ENCODE measurements around the gene CENPN. TPM values are rescaled to one million over a fixed set of nuclear protein-coding genes. Genes with fewer than 3 reads are reported as not detected.

The CENPN gene
- total RNA-seq, 1 donor from 2014 or later: 7.6 TPM

DNA sequence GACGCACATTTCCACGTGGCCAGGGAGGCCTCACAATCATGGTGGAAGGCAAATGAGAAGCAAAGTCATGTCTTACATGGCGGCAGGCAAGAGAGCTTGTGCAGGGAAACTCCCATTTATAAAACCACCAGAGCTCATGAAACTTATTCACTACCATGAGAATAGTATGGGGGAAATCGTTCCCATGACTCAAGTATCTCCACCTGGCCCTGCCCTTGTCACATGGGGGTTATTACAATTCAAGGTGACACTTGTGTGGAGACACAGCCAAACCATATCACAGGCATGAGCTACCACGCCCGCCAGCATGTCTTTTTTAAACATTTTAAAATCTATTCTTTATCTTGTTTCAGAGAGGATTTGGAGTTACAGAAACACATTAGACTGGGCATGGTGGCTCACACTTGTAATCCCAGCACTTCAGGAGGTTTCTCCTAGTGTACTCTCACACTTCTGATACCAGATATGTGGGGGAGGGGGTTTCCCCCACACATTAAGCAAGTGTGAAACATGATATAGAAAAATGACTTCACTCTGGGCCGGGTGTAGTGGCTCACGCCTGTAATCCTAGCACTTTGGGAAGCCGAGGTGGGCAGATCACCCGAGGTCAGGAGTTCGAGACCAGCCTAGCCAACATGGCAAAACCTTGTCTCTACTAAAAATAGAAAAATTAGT lies 23.1 kb downstream of the CENPN start:
- DNase-seq (ENCODE audit: low spot score): no peak
- no peak for ATAC-seq

DNA sequence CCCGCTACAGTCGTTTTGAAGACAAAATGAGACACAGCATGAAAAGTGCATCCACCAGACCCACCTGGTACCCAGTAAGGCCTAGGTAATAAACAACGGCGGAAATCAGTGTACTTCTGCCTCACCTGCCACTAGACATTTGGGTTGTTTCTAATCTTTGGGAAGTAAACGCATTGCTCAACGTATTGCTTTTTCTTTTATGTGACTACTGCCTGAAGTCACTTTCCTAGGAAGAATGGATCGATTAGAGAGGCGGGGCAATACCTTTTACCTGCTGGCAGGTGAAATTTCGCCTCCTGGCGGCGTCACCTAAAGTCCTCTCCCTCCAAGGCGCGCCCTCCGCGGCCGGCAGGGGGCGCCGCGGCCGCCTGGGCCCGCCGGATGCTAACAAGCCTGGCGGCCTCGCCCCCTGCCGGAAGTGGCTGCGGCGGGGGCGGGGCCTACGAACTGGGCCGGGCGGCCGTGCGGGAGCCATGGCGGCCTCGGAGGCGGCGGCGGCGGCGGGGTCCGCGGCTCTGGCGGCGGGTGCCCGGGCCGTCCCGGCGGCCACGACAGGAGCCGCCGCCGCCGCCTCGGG lies 28.5 kb downstream of the CENPN start, which contains the start of gene ATMIN:
TSS of gene ATMIN (plus strand) at position 445 of the 577 bp plus-strand sequence. CDS start at position 474, 29 bp downstream.
- ATAC-seq: peak; percentile 99
- peak; percentile 91 for DNase-seq (ENCODE audit: low spot score)

DNA sequence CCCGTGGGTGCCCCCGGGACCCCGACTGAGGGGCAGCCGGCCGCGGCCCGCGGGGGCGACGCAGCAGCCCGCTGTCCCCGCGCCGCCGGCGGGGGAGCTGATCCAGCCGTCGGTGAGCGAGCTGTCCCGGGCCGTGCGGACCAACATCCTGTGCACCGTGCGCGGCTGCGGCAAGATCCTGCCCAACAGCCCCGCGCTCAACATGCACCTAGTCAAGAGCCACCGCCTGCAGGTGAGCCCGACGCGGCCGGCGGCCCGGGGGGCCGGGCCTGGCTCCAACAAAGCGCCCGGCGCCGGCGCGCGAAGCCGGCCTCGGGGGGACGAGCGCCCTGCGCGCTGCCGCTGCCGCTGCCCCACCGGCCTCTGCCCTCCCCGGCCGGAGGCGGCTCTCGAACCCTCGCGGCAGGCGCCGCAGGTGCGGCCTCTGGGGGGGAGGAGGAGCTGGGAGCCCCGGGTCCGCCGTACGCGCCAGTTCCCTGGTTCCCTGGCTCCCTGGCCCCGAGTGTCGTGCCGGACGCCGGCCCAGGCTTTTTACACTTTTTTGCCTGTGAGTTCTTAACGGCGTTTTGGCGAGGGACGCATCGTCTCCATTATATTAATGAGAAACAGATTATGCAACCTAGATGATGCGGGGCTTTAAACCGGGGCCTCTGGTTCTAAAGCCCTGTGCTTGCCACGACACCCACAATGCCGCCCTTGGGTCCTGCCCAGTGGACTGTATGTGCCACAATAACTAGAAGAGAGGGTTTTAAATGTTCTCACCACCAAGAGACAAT lies 29.1 kb downstream of the CENPN start:
- DNase-seq (ENCODE audit: low spot score) (peak; percentile 59), ATAC-seq (peak; percentile 59)

DNA sequence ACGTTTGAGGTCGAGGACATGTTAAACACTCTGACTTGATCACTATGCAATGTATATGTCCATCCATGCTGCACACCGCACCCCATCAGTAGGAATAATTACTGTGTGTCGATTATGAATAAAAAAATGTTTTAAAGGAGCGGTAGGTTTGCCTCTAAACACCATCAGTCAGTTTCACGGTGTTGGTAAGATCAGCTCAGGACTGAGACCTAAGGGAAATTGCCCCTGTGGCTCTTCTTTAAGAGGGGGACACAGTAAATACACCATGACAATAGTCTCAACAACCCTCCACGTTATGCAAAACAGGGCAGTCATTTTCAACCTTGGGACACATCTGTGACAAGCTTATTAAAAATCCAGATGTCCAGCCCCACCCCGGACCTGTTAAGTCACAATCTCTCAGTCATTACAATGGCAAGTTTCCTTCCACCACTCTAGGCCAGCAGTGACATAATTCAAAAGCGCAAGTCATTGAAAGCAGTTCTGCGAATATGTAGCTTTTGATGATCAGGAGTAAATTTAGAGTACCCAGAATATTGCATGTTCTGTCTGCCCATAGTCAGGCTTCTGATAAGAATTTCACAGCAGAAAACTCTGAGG lies 29.8 kb downstream of the CENPN start:
- no peak for ATAC-seq
- DNase-seq (ENCODE audit: low spot score): no peak

DNA sequence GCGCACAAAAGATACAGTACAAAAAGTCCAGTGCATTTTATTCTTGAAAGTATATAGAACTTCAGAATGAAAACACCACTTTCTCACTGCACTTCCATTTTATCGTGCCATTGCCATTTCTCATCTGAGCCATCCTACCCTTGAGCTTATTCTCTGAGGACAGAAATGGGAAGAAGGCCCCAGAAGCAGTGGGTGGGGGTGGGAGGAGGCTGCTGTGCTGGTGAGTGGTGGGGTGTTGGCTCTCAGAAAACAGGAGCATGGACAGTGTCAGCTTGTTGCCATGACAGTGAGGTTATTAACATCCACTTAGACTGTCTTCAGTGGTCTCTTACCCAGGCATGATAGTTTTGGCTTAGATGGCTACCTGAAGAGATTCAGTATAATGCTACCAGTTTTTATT lies 33.1 kb downstream of the CENPN start:
- DNase-seq (ENCODE audit: low spot score) (no peak), ATAC-seq (no peak)

DNA sequence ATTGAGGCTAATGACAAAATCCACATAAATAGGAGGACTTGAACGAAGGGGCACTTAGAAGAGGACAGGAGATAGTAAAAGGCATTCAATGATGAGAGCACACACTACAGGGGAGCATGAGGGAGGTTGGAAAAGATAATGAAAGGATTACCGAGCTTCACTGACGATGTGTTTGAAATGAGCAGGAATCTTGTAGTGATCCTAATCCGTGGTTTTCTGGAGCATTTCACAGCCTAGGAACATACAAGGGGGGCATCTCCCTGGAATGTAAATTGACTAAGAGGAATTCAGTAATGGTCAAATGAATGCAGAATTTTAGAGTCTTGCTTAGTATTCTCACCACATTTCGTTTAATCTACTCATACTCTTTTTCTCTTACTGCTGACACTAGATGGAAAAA lies 33.8 kb downstream of the CENPN start:
- DNase-seq (ENCODE audit: low spot score): no peak
- no peak for ATAC-seq

DNA sequence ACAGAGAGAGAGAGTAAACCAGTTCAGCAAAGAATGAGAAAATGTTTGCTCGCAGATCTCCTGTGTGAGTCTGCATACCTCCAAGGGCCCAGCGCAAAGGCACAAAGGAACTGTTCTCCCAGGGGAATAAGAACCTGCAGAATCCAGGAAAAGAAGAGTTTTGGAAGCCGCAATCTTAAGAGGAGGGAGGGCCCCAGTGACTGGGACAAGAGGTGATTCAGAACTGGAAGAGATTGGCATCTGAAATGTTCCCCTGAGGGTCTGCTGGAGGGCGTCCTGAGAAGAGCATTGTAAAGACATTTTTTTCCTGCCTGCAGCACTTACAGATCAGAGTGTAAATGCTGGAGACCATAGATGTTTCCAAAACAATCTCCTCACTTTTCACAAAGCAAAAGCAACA lies 34.7 kb downstream of the CENPN start:
- no peak for DNase-seq (ENCODE audit: low spot score)
- ATAC-seq: no peak

DNA sequence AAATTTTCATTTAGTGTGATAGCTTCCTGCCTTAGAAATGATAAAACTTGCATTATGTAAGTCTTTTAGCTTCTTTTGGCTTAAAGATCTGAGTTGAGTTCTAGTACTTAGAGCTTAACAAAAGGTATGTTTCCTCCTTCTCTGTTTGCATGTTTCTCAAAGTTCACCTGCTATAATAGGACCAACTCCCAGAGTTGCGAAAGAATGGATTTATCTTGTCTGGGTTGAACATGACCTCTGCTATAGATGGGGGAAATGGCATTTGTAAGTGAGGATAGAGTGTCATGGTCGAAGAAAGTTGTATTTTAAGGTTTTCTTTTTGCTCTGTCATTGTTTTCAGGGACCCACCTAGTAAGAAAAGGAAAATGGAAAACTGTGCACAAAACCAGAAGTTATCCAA lies 35.8 kb downstream of the CENPN start:
- DNase-seq (ENCODE audit: low spot score) (no peak), ATAC-seq (no peak)

DNA sequence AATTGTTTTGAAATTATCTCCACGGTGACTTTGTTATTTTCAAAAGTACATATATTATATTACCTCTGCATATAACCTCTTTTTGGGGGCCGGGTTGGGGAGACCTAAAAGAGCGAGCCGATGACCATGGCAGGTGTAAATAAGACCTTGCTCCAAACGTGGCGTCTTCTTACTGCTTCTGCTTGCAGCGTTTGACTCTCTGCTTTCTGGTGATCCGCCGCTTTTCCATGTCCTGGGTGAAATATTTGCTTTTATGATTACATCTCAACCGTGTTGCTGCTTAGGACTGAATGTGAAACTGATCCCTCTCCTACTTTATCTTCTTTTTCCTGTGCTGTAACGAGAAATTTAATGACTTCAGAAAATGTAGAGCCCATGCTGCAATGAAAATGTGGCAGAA lies 46.7 kb downstream of the CENPN start:
- ATAC-seq: no peak
- no peak for DNase-seq (ENCODE audit: low spot score)

DNA sequence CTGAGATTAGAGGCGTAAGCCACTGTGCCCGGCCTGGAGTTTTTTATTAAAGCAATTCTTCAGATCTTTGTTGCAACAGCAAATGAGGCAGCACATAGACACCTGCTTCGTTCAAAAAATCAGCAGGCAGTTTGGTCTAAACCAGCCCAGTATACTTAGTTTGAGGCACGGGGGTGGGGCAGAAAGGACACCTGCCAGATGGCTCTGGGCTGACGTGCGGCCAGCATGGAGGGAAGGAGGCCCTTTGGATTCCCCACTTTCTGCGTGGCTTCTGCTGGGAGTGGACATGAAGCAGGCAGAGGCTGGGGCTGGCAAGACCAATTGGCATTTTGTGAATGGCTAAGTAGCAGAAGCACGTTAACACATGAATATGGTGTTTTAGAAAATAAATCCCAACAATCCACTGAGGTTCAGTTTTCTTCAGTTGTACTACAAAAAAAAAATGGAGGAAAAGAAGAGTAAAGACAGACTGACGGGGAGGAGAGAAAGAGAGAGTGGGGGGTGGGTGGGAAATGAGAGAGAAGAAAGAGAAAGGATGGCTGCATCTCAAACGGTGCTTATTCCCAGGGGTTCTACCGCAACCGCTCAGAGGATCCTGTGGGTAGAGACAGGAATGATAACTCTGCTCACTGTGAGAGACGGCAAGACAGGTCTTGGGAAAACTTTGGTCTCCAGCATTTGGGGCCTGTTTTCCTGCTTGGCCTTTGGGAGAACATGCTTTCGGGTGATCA lies 53.7 kb downstream of the CENPN start:
- ATAC-seq: no peak
- no peak for DNase-seq (ENCODE audit: low spot score)

DNA sequence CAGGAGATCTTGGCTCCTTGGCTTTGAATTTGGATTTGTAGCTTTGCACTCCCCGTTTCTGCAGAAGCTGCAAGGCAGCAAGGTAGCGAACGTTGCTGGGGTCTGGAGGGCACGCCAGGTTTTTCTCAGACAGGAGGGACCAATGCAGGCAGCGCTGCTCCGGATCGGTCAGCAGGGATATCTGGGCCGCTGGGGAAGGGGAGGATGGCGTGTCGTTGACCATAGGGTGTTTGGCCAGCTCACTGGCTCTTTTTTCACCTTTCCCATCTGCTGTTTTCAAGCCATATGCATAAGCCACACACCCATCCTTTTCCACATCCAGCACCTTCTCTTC lies 54.3 kb downstream of the CENPN start:
- DNase-seq (ENCODE audit: low spot score): no peak

DNA sequence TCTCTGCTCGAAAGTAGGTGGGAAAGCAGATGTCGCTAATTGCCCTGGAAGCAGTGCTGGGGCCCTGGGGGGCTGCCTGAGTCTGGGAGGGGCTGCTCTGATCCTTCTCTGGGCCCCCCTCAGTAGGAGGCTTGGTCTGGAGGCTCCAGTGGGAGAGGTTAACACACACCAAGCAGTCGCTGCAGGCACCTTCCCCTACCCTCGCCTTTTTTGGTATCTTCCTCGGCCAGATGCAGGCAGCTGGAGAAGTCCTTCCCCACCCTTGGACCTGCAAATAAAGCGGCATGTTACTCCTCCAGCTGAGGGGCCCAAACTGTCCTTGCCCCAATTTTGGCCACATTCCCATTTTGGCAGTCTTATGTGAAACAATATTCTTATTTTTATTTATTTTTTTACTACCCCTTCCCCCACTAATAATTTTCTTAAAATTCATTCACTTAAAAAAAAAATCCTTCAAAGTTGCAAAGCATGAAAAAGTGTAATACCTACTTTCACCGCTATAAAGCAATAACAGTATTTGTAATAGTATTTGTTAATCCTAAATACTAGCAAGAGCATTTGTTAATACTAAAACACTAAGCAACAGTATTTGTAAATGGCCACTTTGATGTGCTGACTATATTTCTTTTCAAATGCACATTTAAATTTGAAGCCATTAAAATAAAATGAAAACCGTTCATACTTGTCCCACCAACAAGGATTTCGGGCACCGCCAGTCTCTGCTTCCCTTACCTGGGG lies 55.0 kb downstream of the CENPN start:
- ATAC-seq: no peak
- no peak for DNase-seq (ENCODE audit: low spot score)

More for the DNA sequence above, 54.3 kb downstream of the CENPN start:
- no peak for ATAC-seq

DNA sequence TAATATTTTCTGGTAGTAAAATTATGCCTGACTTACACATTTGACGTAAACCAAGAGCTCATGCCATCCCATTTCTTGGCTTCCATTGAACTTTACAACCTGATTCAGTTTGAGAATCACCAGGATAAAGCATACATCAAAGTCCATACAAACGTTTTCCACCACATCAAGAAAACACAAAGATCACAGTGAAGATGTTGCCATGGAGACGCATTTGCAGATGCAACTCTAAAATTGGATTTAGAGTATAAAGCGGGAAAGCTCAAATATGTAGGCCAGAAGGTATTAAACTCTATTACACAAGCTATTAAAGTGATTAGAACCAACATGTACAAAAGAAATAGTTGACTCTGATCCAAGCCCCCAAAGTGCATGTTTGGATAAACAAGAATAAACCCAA lies 59.7 kb downstream of the CENPN start:
- no peak for ATAC-seq
- no peak for DNase-seq (ENCODE audit: low spot score)

DNA sequence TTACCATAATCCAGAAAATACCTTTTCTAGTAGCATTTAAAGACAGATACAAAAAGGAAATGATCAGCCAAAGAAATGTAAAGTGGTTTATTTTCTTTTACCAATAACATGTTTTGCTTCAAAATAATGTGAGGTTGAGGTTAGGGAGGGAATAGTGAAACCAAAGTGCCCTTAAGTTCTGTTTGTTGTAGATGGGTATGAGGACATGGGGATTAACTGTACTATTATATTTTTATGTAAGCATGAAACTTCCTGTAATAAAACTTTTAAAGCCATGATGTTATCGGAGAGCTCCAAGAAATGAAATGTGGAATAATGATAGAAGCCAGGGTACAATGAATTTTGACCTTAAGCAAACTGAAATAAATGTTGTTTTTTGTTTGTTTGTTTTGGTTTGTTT lies 60.2 kb downstream of the CENPN start:
- no peak for DNase-seq (ENCODE audit: low spot score)
- ATAC-seq: no peak

DNA sequence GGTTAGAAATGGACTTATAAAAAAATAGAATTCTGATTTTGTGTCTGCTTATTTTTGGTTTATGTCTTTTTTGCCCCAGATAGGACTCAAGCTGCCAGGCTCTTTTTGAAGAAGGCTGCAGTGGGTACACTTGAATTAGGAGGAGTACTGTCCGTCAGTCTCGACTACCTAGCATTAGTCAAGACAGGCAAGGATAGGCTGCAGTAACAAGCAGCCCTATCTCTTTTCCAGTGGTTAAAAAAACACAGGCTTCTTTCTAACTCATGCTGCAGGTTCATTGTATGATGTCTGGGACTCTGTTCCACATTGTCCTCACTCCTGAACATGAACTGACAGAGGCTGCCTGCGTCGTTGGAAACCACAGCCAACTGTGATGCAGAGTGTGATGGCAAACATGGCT lies 62.0 kb downstream of the CENPN start:
- no peak for DNase-seq (ENCODE audit: low spot score)
- no peak for ATAC-seq

DNA sequence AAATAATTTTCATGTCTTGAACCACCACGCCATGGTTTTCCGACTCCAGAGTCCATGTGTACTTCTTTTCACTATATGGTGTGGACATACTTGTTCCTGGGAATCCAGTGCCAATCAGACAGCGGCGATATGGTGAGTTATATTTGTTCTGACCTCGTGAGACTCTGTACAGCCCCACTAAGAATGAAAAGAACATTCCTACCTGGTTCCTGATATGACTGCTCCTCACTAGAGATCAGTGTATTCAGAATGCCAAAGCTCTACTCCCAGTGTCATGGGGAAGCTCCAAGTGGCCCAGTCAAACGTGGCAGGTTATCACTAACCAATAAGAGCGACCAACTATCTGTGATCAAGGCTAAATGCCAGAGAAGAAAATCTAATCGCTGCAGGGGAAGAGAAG lies 64.0 kb downstream of the CENPN start:
- DNase-seq (ENCODE audit: low spot score): no peak
- no peak for ATAC-seq

DNA sequence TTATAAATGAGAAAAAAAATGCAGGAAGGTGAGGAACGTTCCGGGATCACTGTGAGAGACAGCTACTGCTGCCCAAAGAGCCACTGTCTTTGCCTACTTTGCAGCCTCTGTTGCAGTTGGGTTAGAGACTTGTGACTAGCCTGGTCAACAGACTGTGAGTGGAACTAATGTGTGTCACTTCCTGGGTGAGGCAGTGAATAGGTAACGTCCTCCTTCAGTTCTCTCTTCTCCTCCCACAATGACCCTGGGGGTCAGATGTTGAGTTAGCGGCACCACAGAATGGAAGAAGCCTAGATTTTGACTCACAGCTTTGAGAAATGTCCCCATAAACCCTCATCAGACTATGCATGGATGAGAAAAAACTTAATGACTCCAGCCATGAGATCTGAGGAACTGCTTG lies 64.8 kb downstream of the CENPN start:
- no peak for DNase-seq (ENCODE audit: low spot score)
- ATAC-seq: no peak

DNA sequence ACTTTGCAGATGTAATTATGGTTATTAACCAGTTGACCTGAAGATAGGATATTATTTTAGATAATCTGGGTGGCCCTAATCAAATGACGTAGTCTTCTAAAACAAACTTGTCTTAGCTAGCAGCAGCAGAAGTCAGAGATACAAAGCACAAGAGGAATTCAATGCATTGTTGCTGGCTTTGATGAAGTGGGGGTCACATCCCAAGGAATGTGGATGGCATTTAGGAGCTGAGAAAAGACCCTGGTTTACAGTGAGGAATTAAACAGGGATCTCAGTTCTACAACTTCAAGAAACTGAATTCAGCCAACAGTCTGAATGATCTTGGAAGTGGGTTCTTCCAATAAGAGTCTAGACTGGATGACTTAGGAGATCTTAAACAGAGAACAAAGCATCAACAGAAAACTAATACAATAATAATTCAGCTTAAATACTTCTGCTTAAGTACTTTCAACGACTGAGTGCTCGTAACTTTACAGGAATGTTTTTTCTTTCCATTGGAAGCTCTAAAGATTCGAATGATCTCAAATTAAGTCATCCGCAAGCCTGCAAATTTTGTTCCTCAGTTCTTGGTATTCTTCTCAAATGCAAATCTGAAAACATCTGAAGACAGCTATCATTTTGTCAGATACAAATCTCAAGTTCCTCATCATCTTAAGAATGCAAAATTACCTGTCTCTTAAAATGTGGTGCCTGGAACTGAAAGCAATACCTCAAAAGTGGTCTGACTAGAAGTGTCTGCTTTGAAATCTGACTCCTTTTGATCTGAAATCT lies 66.7 kb downstream of the CENPN start:
- DNase-seq (ENCODE audit: low spot score): no peak
- no peak for ATAC-seq

DNA sequence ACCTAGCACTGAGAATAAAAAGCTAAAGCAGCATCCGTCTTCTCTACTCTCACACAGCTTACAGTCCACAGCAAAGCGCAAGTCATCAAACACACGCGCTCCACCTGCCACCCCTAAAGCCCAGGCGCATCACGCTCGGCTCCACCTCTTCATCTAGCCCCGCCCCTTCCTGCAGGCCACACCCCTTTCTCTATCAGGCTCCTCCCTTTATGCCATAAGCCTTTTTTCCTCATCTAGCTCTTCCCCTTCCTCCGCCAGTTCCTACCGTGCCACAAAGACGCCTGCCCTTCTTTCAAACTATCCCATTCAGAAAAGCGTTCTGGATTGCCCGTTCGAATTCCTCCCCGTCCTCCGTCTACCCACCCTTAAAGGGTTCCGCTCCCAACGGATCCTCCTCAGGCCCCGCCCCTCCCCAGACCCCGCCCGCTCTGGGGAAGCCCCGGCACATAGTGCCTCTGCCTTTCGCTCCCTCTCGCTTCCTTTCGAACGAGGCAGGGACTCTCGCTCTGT lies 69.6 kb downstream of the CENPN start:
- peak; percentile 83 for DNase-seq (ENCODE audit: low spot score)

More for the DNA sequence above, 69.6 kb downstream of the CENPN start:
- ATAC-seq: peak; percentile 91

All from left lobe of liver (tissue), 2 donors.